GF-D8 (cell line): Measurements from ENCODE around the gene RIT2.

ENCODE experiments used
- DNase-seq: peaks from one replicate; lab custom pipeline; 2025; lab: John Stamatoyannopoulos, UW

The RIT2 gene

DNA sequence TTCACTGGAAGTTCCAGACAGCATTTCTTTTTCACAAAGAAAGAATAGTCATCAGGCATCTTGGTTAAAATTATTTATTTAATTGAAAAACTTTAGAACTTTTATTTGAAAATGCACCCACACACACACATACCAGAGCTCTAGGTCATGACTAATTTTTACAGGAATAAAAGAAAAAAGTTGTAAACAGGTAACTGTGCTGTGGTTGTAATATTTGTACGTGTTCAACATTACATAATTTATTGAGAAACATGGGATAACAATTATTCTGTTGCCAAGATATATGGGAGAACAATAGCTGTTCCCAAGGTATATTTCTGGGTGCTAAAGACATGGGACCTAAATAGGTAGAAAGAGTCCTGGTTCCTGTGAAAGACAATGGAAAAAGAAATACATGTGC is 104.9 kb downstream of the RIT2 start:
- no peak for DNase-seq

GRCh38 chr18:43009674-43010073 is 105.8 kb downstream of the RIT2 start:
- DNase-seq: no peak

- no peak for DNase-seq
Measured at GRCh38 chr18:43007365-43007764, 108.1 kb downstream of the RIT2 start.

DNA sequence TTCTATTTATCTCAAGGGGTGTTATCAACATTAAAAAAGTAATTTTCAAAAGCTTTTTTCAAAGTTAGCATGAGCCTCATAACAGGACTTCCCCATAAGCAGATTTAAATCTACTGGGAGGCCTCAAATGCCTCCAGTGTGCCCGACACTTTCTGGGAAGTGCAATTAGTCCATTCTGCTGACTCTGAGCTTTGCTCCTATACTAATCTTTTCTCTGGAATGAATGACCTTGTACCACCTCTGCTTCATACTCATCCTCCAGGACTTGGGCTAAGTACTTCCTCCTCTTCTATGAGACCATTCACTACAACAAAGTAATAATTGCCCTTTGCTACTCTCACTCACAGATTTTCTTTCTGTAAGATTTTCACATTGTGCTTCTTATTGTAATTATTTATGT is 111.1 kb downstream of the RIT2 start:
- DNase-seq: no peak

GRCh38 chr18:43001821-43002220 is 113.7 kb downstream of the RIT2 start:
- no peak for DNase-seq

GRCh38 chr18:42996824-42997223 is 118.7 kb downstream of the RIT2 start:
- DNase-seq: no peak

GRCh38 chr18:42980426-42980825 is 135.1 kb downstream of the RIT2 start:
- DNase-seq: no peak

DNA sequence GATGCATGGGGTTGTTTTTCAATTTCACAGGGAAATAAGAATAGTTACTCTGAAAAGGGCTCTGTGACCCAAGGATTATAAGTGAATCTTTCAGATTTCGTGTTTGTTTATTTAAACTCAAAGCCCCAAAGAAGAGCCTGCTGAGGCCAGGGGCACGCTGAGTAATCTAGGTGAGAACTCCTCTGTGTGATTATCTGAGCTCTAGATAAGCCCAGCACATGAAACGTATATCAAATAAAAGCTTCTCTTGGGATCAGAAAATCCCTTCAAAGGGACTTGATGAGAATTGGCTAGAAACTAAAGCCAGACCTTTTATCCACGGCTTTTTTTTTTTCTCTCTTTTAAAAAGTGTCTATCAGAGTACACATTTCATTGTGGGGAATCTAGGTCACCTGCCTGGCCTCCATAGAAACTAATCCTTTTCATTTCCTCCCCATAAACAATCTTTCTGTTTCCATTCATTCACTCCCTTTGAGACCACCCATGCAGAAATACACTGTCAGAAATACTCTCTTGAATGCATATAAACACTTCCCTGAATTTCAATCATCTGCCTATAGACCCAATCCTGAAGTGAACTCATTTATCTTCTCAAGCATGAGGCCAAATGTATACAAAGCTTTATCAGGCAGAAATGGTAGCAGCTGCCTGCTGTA is 137.4 kb downstream of the RIT2 start:
- no peak for DNase-seq

- DNase-seq: no peak
Measured at GRCh38 chr18:42976869-42977590, 138.5 kb downstream of the RIT2 start.

- DNase-seq: no peak
Measured at GRCh38 chr18:42969366-42969765, 146.1 kb downstream of the RIT2 start.

DNA sequence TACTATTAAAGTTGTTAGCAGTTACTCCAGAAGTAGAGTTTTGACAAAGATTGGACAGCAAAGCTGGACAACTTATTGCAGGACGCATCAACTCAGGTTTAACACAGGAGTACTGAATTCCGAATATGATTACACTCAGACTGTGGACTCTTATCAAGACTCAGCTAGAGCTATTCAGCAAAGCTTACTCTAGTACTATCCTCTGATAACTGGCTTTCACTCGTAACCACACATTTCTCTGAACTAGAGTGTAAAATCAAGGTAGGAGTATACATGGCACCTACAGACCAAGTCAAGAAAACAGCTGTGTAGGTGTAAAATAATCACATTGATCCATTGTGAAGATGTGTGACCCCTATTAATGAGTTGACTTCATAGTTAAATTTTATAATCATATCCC is 154.2 kb downstream of the RIT2 start:
- DNase-seq: no peak

DNA sequence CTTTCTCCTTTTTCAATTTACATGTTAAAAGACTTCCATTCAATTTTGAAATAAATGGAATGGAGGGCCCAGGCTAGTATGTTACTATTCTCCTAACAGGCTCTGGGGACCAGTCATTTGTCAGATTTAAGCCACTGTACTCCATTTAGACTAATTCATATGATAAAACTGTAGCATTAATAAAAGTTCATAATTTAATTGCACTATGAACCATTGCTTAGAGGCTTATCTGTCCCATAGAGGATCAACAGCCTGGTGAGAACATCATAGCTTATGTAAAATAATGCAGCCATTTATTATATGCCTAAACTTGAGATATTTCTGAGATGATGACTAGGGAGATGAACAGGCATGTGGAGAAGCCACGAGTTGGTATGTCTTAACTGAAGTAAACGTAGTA is 156.0 kb downstream of the RIT2 start:
- no peak for DNase-seq

DNA sequence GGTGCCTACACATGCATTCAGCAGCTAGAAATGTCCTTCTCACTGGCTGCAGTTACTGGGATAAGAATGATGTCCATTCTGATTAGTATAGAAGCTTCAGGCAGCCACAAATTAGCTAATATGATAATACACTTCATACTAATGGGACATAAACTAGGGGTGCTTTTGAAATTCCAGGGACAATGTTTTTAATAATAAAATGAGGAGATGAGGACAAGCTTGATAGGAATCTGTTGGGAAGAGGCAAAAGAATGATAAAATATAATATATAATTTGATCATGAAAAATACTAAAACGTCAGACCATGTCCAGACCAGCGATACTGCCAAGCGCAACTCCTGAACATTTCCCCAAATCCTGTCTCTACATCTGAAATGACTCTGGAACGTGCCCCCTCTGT is 157.1 kb downstream of the RIT2 start:
- no peak for DNase-seq

DNA sequence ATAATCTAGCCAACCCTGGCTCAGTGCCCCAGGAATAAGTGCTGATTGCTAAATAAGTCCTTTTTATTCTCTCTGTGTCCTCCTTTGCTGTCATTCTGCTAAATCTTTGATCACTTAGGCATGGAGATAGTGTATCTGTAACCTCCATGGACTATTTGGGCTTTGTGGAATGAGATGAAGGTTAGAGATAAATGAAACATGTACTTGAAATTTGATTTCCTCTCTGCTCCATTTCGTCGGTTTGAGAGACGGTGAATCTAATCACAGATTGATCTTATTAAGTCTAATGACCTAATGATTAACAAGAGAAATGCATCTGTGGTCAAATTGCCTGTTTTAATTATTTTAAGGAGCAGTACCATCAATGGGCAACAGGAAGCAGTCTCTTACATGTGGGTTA is 159.2 kb downstream of the RIT2 start:
- DNase-seq: no peak

DNA sequence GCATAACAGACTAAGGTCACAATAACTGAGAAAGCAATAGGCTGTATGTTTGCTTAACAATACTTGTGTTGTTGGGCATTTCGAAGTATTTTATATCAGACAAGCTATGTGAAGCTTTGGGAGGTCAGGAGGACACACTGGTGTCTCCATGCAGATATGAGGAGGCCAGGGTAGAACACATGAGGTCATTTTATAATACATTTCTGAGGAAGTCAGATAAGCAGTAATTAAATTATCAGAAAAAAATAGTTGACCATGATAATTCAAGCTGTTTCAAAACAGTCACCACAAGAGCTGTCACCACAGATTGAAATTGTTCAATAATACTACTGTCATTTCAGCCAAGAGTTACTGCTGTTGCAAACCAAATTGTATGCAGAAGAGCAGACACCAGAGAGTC is 160.6 kb downstream of the RIT2 start:
- DNase-seq: no peak

DNA sequence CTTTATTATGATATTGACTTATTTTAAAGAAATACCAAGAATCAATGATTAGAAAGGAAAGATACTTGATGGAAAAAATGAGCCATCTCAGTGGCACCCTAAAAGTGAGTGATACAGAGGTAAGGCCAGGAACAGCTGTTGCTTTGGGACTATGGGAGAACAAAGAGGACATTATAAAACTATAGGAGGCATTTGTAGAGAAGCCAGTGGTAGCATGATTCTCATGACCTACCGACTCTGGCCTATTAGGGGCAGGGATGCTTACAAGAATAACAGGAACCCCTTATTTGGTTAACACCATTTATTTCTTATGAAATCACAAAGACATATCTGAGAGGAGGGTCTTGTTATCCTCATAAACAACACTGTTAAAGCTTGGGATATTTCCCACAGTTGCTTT is 162.2 kb downstream of the RIT2 start:
- no peak for DNase-seq

- no peak for DNase-seq
Measured at GRCh38 chr18:42950732-42951131, 164.8 kb downstream of the RIT2 start.

- no peak for DNase-seq
Measured at GRCh38 chr18:42948831-42949230, 166.7 kb downstream of the RIT2 start.

DNA sequence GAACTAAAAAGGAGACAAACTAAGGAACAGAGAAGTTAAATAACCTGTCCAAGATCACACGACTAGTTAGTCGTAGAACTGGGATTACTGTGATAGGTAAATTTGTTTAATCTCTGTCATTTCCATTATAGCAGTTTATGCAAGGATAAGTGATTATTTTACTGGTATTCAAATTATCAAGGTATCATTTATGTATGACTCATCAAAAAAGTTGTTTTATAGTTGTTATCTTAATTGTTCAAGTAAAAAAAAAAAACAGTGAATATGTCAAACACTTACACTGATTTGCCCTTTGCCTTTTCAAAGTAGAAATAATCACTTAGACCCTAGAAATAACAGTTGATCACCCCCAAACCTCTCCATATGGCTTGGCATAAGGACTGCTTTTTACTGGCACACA is 173.6 kb downstream of the RIT2 start:
- no peak for DNase-seq

DNA sequence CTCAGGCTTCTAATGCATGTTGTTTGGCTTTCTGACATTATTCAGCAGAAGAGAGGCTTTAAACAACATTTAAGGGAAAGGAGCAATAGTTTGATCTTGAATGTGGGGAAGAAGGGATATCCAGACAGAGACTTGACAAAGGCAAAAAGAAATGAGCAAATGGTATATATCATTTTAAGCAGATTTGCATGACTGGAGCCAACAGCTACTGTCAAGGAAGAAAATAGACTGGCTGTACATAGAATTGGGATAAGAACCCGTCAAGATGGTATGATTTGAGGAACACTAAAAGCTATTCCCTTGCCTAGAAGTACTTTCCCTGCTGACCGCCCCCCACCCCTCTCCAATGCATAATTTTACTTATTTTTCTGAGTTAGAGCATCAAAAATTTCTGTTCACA is 174.5 kb downstream of the RIT2 start:
- no peak for DNase-seq

- no peak for DNase-seq
Measured at GRCh38 chr18:42937436-42937835, 178.0 kb downstream of the RIT2 start.

- DNase-seq: no peak
Measured at GRCh38 chr18:42936289-42936688, 179.2 kb downstream of the RIT2 start.

GRCh38 chr18:42931491-42931890 is 184.0 kb downstream of the RIT2 start:
- no peak for DNase-seq

DNA sequence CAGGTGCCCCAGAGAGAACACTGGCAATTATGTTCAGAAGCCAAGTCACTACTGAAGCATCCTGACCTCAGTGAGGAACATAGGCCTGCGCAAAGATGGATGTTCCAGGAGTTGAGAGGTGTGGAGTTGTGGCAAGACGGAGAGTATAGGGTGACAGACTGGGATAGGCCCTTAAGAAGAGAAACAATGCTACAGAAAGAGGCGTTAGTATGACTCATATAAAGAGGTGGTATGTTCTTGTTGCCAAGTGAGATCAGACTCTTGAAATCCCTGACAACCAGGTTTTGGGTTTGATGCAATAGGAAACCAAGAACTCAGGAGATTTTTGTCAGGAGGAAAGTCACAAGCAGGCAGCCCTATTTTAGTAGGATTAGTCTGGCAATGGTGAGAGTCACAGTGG is 185.6 kb downstream of the RIT2 start:
- DNase-seq: no peak
